OCI-LY7 (cell line): Measurements from ENCODE around the gene RAET1L.

Experiments used
- EZH2phosphoT487 ChIP-seq: fragments of 200-600 bp; sonication (generic); IDR thresholded peaks from 2 replicates; pipeline ENCODE4 v1.6.1; 2018; ENCODE audit warnings: low read depth, borderline replicate concordance, mild to moderate bottlenecking, mixed run types, antibody characterized with exemption, low read length, moderate library complexity, mixed read lengths
- TF ChIP-seq, protein P1 (sequence below): fragments of 200-600 bp; sonication (generic); conservative IDR thresholded peaks from 2 replicates; pipeline ENCODE4 v1.5.1; 2014; ENCODE audit warnings: mild to moderate bottlenecking, antibody characterized with exemption, low read length, moderate library complexity, mixed read lengths

DNA sequence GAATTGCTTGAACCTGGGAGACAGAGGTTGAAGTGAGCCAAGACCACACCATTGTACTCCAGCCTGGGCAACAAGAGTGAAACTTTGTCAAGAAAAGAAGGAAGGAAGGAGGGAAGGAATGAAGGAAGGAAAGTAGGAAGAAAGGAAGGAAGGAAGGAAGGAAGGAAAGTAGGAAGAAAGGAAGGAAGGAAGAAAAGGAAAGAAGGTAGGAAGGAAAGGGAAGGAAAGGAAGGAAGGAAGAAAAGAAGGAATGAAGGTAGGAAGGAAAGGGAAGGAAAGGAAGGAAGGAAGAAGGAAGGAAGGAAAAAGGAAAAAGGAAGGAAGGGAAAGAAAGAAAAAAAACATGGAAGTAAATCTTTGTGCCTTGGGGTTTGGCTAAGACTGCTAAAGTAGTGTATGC, 49.9 kb downstream of the RAET1L start:
- TF ChIP-seq, protein P1, sequence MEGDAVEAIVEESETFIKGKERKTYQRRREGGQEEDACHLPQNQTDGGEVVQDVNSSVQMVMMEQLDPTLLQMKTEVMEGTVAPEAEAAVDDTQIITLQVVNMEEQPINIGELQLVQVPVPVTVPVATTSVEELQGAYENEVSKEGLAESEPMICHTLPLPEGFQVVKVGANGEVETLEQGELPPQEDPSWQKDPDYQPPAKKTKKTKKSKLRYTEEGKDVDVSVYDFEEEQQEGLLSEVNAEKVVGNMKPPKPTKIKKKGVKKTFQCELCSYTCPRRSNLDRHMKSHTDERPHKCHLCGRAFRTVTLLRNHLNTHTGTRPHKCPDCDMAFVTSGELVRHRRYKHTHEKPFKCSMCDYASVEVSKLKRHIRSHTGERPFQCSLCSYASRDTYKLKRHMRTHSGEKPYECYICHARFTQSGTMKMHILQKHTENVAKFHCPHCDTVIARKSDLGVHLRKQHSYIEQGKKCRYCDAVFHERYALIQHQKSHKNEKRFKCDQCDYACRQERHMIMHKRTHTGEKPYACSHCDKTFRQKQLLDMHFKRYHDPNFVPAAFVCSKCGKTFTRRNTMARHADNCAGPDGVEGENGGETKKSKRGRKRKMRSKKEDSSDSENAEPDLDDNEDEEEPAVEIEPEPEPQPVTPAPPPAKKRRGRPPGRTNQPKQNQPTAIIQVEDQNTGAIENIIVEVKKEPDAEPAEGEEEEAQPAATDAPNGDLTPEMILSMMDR, result no peak
- TF ChIP-seq EZH2phosphoT487, result no peak
